GM18507 (cell line): ENCODE data around the gene CHCHD3.

ENCODE experiments used
- DNase-seq: peaks from one replicate; pipeline ENCODE4 v3.0.0; 2011; ENCODE audit warnings: low read depth; ENCODE audit not compliant: insufficient read length; ENCODE audit errors: extremely low spot score
- FAIRE-seq: peaks from 2 replicates; lab custom pipeline; 2011; peaks lifted over from hg19 to GRCh38; lab: Jason Lieb, UNC

CHCHD3 gene

GRCh38 chr7:132740176-132740575 is 341.7 kb downstream of the CHCHD3 start:
- DNase-seq: no peak
- no peak for FAIRE-seq

GRCh38 chr7:132739271-132739955 is 342.5 kb downstream of the CHCHD3 start:
- no peak for FAIRE-seq
- no peak for DNase-seq

- no peak for FAIRE-seq
- no peak for DNase-seq
Measured at GRCh38 chr7:132738254-132738653, 343.6 kb downstream of the CHCHD3 start.

- no peak for FAIRE-seq
- DNase-seq: no peak
Measured at GRCh38 chr7:132735476-132735875, 346.4 kb downstream of the CHCHD3 start.
